A549 treated with RU486 at 1 μM for 4 hours (cell line): ENCODE results near the gene CCNH. TPM values are rescaled to one million over a fixed set of nuclear protein-coding genes. Genes with fewer than 3 reads are reported as not detected.

Source experiments
- total RNA-seq: library from RNA; stranded (reverse); fragments of 200-300 nt; extraction: Qiagen RNA extraction; gene quantifications from 5 replicates; pipeline ENCODE4 v1.2.3, GENCODE V29; 2022; ENCODE audit warnings: low read depth

CCNH gene
- 35.1 to 72.1 TPM (median 46.9 TPM) in 5 replicates for total RNA-seq

GRCh38 chr5:87412630-87413342 is at the start of gene CCNH:
CCNH (minus strand) TSS chr5:87412930; CDS start chr5:87412794, 136 bp downstream.

Other genes starting within 250 kb of the CCNH start
- 12.0 to 25.3 TPM (median 24.7 TPM) in 5 replicates for gene RASA1, start 145.0 kb downstream of the CCNH start, total RNA-seq